MM.1S (cell line): ENCODE data around the gene CEP78.

ENCODE experiments used
- DNase-seq: peaks from one replicate; pipeline ENCODE4 v3.0.0-alpha.2; 2015
- H2AFZ ChIP-seq: fragments of 300-600 bp; sonication (generic); 2 replicates; pipeline ENCODE4 v1.6.0; 2016; ENCODE audit warnings: antibody characterized with exemption, low read length
- H3F3A ChIP-seq: fragments of 300-600 bp; sonication (generic); 2 replicates; pipeline ENCODE4 v1.6.1; 2016; ENCODE audit warnings: mild to moderate bottlenecking, antibody characterized with exemption, low read length, moderate library complexity, mixed read lengths; ENCODE audit not compliant: insufficient read depth
- H3K27ac ChIP-seq: fragments of 300-600 bp; sonication (generic); 2 replicates; pipeline ENCODE4 v1.5.1; 2016; ENCODE audit warnings: mild to moderate bottlenecking, low read length
- H3K27me3 ChIP-seq: fragments of 300-600 bp; sonication (generic); replicated peaks from 2 replicates; pipeline ENCODE4 v1.6.0; 2016; ENCODE audit warnings: low read length; ENCODE audit not compliant: insufficient read depth
- H3K36me3 ChIP-seq: fragments of 300-600 bp; sonication (generic); replicated peaks from 2 replicates; pipeline ENCODE4 v1.6.1; 2016; ENCODE audit warnings: mild to moderate bottlenecking, low read length, mixed read lengths; ENCODE audit not compliant: insufficient read depth
- H3K4me1 ChIP-seq: fragments of 300-600 bp; sonication (generic); 2 replicates; pipeline ENCODE4 v1.6.1; 2016; ENCODE audit warnings: low read length, mixed read lengths
- H3K4me2 ChIP-seq: fragments of 300-600 bp; sonication (generic); 2 replicates; pipeline ENCODE4 v1.6.0; 2016; ENCODE audit warnings: low read depth, low read length
- H3K4me3 ChIP-seq: fragments of 300-600 bp; sonication (generic); 2 replicates; pipeline ENCODE4 v1.5.1; 2016; ENCODE audit warnings: low read length, mixed read lengths
- H3K79me2 ChIP-seq: fragments of 300-600 bp; sonication (generic); 2 replicates; pipeline ENCODE4 v1.6.1; 2016; ENCODE audit warnings: mixed run types, low read length, mixed read lengths
- H3K9ac ChIP-seq: fragments of 300-600 bp; sonication (generic); 2 replicates; pipeline ENCODE4 v1.6.1; 2016; ENCODE audit warnings: low read length, mixed read lengths
- H3K9me2 ChIP-seq: fragments of 300-600 bp; sonication (generic); replicated peaks from 2 replicates; pipeline ENCODE4 v1.6.1; 2016; ENCODE audit warnings: mild to moderate bottlenecking, low read length, mixed read lengths; ENCODE audit not compliant: insufficient read depth
- H3K9me3 ChIP-seq: fragments of 300-600 bp; sonication (generic); replicated peaks from 2 replicates; pipeline ENCODE4 v1.6.1; 2016; ENCODE audit warnings: mild to moderate bottlenecking, low read length, mixed read lengths; ENCODE audit not compliant: insufficient read depth
- H4K20me1 ChIP-seq: fragments of 300-600 bp; sonication (generic); 2 replicates; pipeline ENCODE4 v1.6.1; 2016; ENCODE audit warnings: mild to moderate bottlenecking, low read length, moderate library complexity, mixed read lengths; ENCODE audit not compliant: insufficient read depth
- CTCF ChIP-seq: fragments of 300-600 bp; sonication (generic); IDR thresholded peaks from 2 replicates; pipeline ENCODE4 v1.5.1; 2016; ENCODE audit warnings: antibody characterized with exemption, low read length, mixed read lengths
- EZH2 ChIP-seq: fragments of 300-600 bp; sonication (generic); optimal IDR thresholded peaks from 2 replicates; pipeline ENCODE3; 2017; ENCODE audit warnings: low read depth, mild to moderate bottlenecking, antibody characterized with exemption, low read length, mixed read lengths
- EZH2phosphoT487 ChIP-seq: fragments of 300-600 bp; sonication (generic); IDR thresholded peaks from 2 replicates; pipeline ENCODE4 v1.6.1; 2018; ENCODE audit warnings: antibody characterized with exemption, low read length

CEP78 gene

GRCh38 chr9:78320030-78320693 is 84.3 kb downstream of the CEP78 start:
- no peak for DNase-seq
- no peaks in the 10 kb centered on the region for H3K79me2 ChIP-seq
- H3K9ac ChIP-seq, result no peak overlapping the region
- TF ChIP-seq EZH2, result no peak
- TF ChIP-seq CTCF, result no peak
- no peak for TF ChIP-seq EZH2phosphoT487
- no peaks in the 10 kb centered on the region for H4K20me1 ChIP-seq
- H3K27ac ChIP-seq, result no peak overlapping the region
- no peak overlapping the region for H3K4me3 ChIP-seq
- no peaks in the 10 kb centered on the region for H3K9me3 ChIP-seq
- no peaks in the 10 kb centered on the region for H3K4me1 ChIP-seq
- H3K36me3 ChIP-seq, result no peaks in the 10 kb centered on the region; the same call in none of the 2 replicates
- H3F3A ChIP-seq, result no peaks in the 10 kb centered on the region
- no peak overlapping the region for H2AFZ ChIP-seq
- H3K4me2 ChIP-seq, result no peak overlapping the region
- H3K9me2 ChIP-seq, result no peaks in the 10 kb centered on the region
- no peaks in the 10 kb centered on the region for H3K27me3 ChIP-seq

- H3K4me2 ChIP-seq, result no peak overlapping the region
- no peak overlapping the region for H3K27ac ChIP-seq
- no peak overlapping the region for H2AFZ ChIP-seq
- no peaks in the 10 kb centered on the region for H3K27me3 ChIP-seq
- H3K9me2 ChIP-seq, result no peaks in the 10 kb centered on the region
- H3K4me3 ChIP-seq, result no peak overlapping the region
- no peaks in the 10 kb centered on the region for H3K4me1 ChIP-seq
- TF ChIP-seq CTCF, result no peak
- TF ChIP-seq EZH2, result no peak
- no peak for TF ChIP-seq EZH2phosphoT487
- no peak overlapping the region for H3K9ac ChIP-seq
- H3K36me3 ChIP-seq, result no peaks in the 10 kb centered on the region; the same call in none of the 2 replicates
- DNase-seq, result no peak
- H4K20me1 ChIP-seq, result no peaks in the 10 kb centered on the region
- no peaks in the 10 kb centered on the region for H3F3A ChIP-seq
- no peaks in the 10 kb centered on the region for H3K79me2 ChIP-seq
- no peaks in the 10 kb centered on the region for H3K9me3 ChIP-seq
Observed at GRCh38 chr9:78320875-78321496, 85.1 kb downstream of the CEP78 start.

GRCh38 chr9:78321505-78321904 is 85.6 kb downstream of the CEP78 start:
- Histone ChIP-seq H4K20me1 (no peaks in the 10 kb centered on the region), H3K4me1 (no peaks in the 10 kb centered on the region), H3K79me2 (no peaks in the 10 kb centered on the region), H3F3A (no peaks in the 10 kb centered on the region), H3K9me3 (no peaks in the 10 kb centered on the region), H3K27me3 (no peaks in the 10 kb centered on the region), H3K4me3 (no peak overlapping the region), H3K4me2 (no peak overlapping the region), H3K9ac (no peak overlapping the region), H3K36me3 (no peaks in the 10 kb centered on the region; the same call in none of the 2 replicates), H2AFZ (no peak overlapping the region), H3K27ac (no peak overlapping the region), H3K9me2 (no peaks in the 10 kb centered on the region)
- no peak for DNase-seq
- TF ChIP-seq EZH2phosphoT487 (no peak), EZH2 (no peak), CTCF (no peak)
